Uterus (tissue), 2 donors: ENCODE data around the gene PAWR.

Source experiments
- POLR2A ChIP-seq, 2 donors: fragments of 450-650 bp; IDR thresholded peaks; one replicate each; pipeline ENCODE4 v1.6.1; 2016; ENCODE audit warnings: antibody characterized with exemption in 2 of 2, mild to moderate bottlenecking in 1 of 2, moderate library complexity in 1 of 2
- TF ChIP-seq, protein P1 (sequence below), 4 experiments: fragments of 200-600 bp in 2 of 4; fragments of 450-650 bp in 2 of 4; sonication (generic) in 2 of 4; IDR thresholded peaks; one replicate each; pipeline ENCODE4 v1.5.1; 2016 to 2019; ENCODE audit warnings: antibody characterized with exemption in 4 of 4, mild to moderate bottlenecking in 2 of 4, moderate library complexity in 1 of 4

GRCh38 chr12:79652521-79652920 lies 38.2 kb downstream of the PAWR start:
- TF ChIP-seq POLR2A (IDR thresholded peaks at IDR 0.05): no peak
- TF ChIP-seq, protein P1, sequence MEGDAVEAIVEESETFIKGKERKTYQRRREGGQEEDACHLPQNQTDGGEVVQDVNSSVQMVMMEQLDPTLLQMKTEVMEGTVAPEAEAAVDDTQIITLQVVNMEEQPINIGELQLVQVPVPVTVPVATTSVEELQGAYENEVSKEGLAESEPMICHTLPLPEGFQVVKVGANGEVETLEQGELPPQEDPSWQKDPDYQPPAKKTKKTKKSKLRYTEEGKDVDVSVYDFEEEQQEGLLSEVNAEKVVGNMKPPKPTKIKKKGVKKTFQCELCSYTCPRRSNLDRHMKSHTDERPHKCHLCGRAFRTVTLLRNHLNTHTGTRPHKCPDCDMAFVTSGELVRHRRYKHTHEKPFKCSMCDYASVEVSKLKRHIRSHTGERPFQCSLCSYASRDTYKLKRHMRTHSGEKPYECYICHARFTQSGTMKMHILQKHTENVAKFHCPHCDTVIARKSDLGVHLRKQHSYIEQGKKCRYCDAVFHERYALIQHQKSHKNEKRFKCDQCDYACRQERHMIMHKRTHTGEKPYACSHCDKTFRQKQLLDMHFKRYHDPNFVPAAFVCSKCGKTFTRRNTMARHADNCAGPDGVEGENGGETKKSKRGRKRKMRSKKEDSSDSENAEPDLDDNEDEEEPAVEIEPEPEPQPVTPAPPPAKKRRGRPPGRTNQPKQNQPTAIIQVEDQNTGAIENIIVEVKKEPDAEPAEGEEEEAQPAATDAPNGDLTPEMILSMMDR (IDR thresholded peaks at IDR 0.05): no peak
